ENCODE data around the gene PNRC1.

PNRC1 gene

GRCh38 chr6:89118931-89119330, 38.4 kb downstream of the PNRC1 start:
- Histone ChIP-seq H3K79me2 (ENCODE audit: low read length) (no peaks in the 10 kb centered on the region), H4K20me1 (ENCODE audit: insufficient read depth, low read length) (no peaks in the 10 kb centered on the region), H2AFZ (ENCODE audit: low read length) (no peak overlapping the region), H3K4me2 (ENCODE audit: low read depth, low read length) (no peak overlapping the region), H3K36me3 (replicated peaks; ENCODE audit: insufficient read depth, low read length) (no peaks in the 10 kb centered on the region), H3K9me3 (replicated peaks; ENCODE audit: insufficient read depth, low read length) (no peaks in the 10 kb centered on the region), H3K27ac (ENCODE audit: low read length) (no peak overlapping the region), H3F3A (ENCODE audit: insufficient read depth, low read length) (peaks cover 14% of the 10 kb centered on the region; the same call in 1 of the 2 replicates), H3K9me2 (replicated peaks; ENCODE audit: insufficient read depth, low read length) (no peaks in the 10 kb centered on the region), H3K4me3 (ENCODE audit: low read length) (no peak overlapping the region), H3K9ac (ENCODE audit: low read length) (no peak overlapping the region), H3K4me1 (ENCODE audit: low read length) (peaks cover 18% of the 10 kb centered on the region), H3K27me3 (replicated peaks; ENCODE audit: insufficient read depth, low read length) (no peaks in the 10 kb centered on the region)
- no peak for TF ChIP-seq EZH2phosphoT487 (IDR thresholded peaks at IDR 0.05; ENCODE audit: low read length)
- TF ChIP-seq, protein P1, sequence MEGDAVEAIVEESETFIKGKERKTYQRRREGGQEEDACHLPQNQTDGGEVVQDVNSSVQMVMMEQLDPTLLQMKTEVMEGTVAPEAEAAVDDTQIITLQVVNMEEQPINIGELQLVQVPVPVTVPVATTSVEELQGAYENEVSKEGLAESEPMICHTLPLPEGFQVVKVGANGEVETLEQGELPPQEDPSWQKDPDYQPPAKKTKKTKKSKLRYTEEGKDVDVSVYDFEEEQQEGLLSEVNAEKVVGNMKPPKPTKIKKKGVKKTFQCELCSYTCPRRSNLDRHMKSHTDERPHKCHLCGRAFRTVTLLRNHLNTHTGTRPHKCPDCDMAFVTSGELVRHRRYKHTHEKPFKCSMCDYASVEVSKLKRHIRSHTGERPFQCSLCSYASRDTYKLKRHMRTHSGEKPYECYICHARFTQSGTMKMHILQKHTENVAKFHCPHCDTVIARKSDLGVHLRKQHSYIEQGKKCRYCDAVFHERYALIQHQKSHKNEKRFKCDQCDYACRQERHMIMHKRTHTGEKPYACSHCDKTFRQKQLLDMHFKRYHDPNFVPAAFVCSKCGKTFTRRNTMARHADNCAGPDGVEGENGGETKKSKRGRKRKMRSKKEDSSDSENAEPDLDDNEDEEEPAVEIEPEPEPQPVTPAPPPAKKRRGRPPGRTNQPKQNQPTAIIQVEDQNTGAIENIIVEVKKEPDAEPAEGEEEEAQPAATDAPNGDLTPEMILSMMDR (IDR thresholded peaks at IDR 0.05; ENCODE audit: low read length), result no peak
- no peak for TF ChIP-seq EZH2 (optimal IDR thresholded peaks at IDR 0.05; ENCODE audit: low read depth, low read length)
- no peak for DNase-seq

- Histone ChIP-seq H3K4me1 (ENCODE audit: low read length) (peaks cover 18% of the 10 kb centered on the region), H3K9me2 (replicated peaks; ENCODE audit: insufficient read depth, low read length) (no peaks in the 10 kb centered on the region), H3K9me3 (replicated peaks; ENCODE audit: insufficient read depth, low read length) (no peaks in the 10 kb centered on the region), H3F3A (ENCODE audit: insufficient read depth, low read length) (peaks cover 14% of the 10 kb centered on the region; the same call in 1 of the 2 replicates), H3K4me2 (ENCODE audit: low read depth, low read length) (no peak overlapping the region), H3K27me3 (replicated peaks; ENCODE audit: insufficient read depth, low read length) (no peaks in the 10 kb centered on the region), H4K20me1 (ENCODE audit: insufficient read depth, low read length) (no peaks in the 10 kb centered on the region), H3K27ac (ENCODE audit: low read length) (no peak overlapping the region), H3K36me3 (replicated peaks; ENCODE audit: insufficient read depth, low read length) (no peaks in the 10 kb centered on the region), H3K79me2 (ENCODE audit: low read length) (no peaks in the 10 kb centered on the region), H3K4me3 (ENCODE audit: low read length) (no peak overlapping the region), H2AFZ (ENCODE audit: low read length) (no peak overlapping the region), H3K9ac (ENCODE audit: low read length) (no peak overlapping the region)
- TF ChIP-seq, protein P1 (IDR thresholded peaks at IDR 0.05; ENCODE audit: low read length), result no peak
- no peak for TF ChIP-seq EZH2 (optimal IDR thresholded peaks at IDR 0.05; ENCODE audit: low read depth, low read length)
- no peak for TF ChIP-seq EZH2phosphoT487 (IDR thresholded peaks at IDR 0.05; ENCODE audit: low read length)
- no peak for DNase-seq
Observed at GRCh38 chr6:89120371-89120770, 39.8 kb downstream of the PNRC1 start.

- Histone ChIP-seq H3K4me1 (ENCODE audit: low read length) (peaks cover 18% of the 10 kb centered on the region), H2AFZ (ENCODE audit: low read length) (no peak overlapping the region), H3K27ac (ENCODE audit: low read length) (no peak overlapping the region), H3K4me2 (ENCODE audit: low read depth, low read length) (peak overlapping the region; percentile 22), H4K20me1 (ENCODE audit: insufficient read depth, low read length) (no peaks in the 10 kb centered on the region), H3K9me3 (replicated peaks; ENCODE audit: insufficient read depth, low read length) (no peaks in the 10 kb centered on the region), H3K36me3 (replicated peaks; ENCODE audit: insufficient read depth, low read length) (no peaks in the 10 kb centered on the region), H3K27me3 (replicated peaks; ENCODE audit: insufficient read depth, low read length) (no peaks in the 10 kb centered on the region), H3K9me2 (replicated peaks; ENCODE audit: insufficient read depth, low read length) (no peaks in the 10 kb centered on the region), H3K9ac (ENCODE audit: low read length) (no peak overlapping the region; the same call in 1 of the 2 replicates), H3K4me3 (ENCODE audit: low read length) (no peak overlapping the region), H3F3A (ENCODE audit: insufficient read depth, low read length) (peaks cover 14% of the 10 kb centered on the region; the same call in 1 of the 2 replicates), H3K79me2 (ENCODE audit: low read length) (no peaks in the 10 kb centered on the region)
- no peak for DNase-seq
- TF ChIP-seq EZH2 (optimal IDR thresholded peaks at IDR 0.05; ENCODE audit: low read depth, low read length) (no peak), EZH2phosphoT487 (IDR thresholded peaks at IDR 0.05; ENCODE audit: low read length) (no peak)
- TF ChIP-seq, protein P1 (IDR thresholded peaks at IDR 0.05; ENCODE audit: low read length), result no peak
Observed at GRCh38 chr6:89121934-89122333, 41.4 kb downstream of the PNRC1 start.
